ENCODE data around the gene CDC16. TPM values are rescaled to one million over a fixed set of nuclear protein-coding genes. Genes with fewer than 3 reads are reported as not detected.

The CDC16 gene
- total RNA-seq, 4 donors from 2014 or later, result 50.1 to 149 (median 69.7) TPM

GRCh38 chr13:114272977-114273376 is 38.3 kb downstream of the CDC16 start:
- TF ChIP-seq CTCF (IDR thresholded peaks at IDR 0.05) (no peak), POLR2A (IDR thresholded peaks at IDR 0.05) (no peak)
- H3K9me3 ChIP-seq, result no peaks in the 10 kb centered on the region
- H3K4me3 ChIP-seq, result no peak overlapping the region
- H3K36me3 ChIP-seq, result peaks cover 0 to 52% (median 0%) of the 10 kb centered on the region in 3 donors
- H3K27me3 ChIP-seq, result no peaks in the 10 kb centered on the region
- no peak for DNase-seq
- no peaks in the 10 kb centered on the region for H3K4me1 ChIP-seq
- no peak overlapping the region for H3K27ac ChIP-seq

GRCh38 chr13:114275304-114275703 is 40.6 kb downstream of the CDC16 start:
- Histone ChIP-seq H3K27ac (no peak overlapping the region), H3K4me3 (no peak overlapping the region), H3K27me3 (no peaks in the 10 kb centered on the region), H3K4me1 (peaks cover 0 to 1% (median 0%) of the 10 kb centered on the region in 4 donors), H3K36me3 (peaks cover 0 to 35% (median 0%) of the 10 kb centered on the region in 3 donors), H3K9me3 (no peaks in the 10 kb centered on the region)
- no peak for DNase-seq
- no peak for TF ChIP-seq POLR2A (IDR thresholded peaks at IDR 0.05)
- TF ChIP-seq CTCF (IDR thresholded peaks at IDR 0.05), result no peak

GRCh38 chr13:114279146-114279545 is 44.4 kb downstream of the CDC16 start:
- TF ChIP-seq POLR2A (IDR thresholded peaks at IDR 0.05) (no peak), CTCF (IDR thresholded peaks at IDR 0.05) (no peak)
- Histone ChIP-seq H3K4me3 (no peak overlapping the region), H3K36me3 (peaks cover 0 to 13% (median 0%) of the 10 kb centered on the region in 3 donors), H3K27me3 (no peaks in the 10 kb centered on the region), H3K27ac (no peak overlapping the region), H3K4me1 (peaks cover 0 to 24% (median 4%) of the 10 kb centered on the region in 4 donors), H3K9me3 (no peaks in the 10 kb centered on the region)
- DNase-seq, result no peak

- Histone ChIP-seq H3K4me1 (peaks cover 0 to 24% (median 4%) of the 10 kb centered on the region in 4 donors), H3K27ac (peak overlapping the region; percentile 8 to 99 (median 94)), H3K9me3 (no peaks in the 10 kb centered on the region), H3K36me3 (peaks cover 0 to 12% (median 0%) of the 10 kb centered on the region in 3 donors), H3K4me3 (no peak overlapping the region), H3K27me3 (no peaks in the 10 kb centered on the region)
- no peak for DNase-seq
- TF ChIP-seq CTCF (IDR thresholded peaks at IDR 0.05) (no peak), POLR2A (IDR thresholded peaks at IDR 0.05) (no peak)
Observed at GRCh38 chr13:114279758-114280355, 45.2 kb downstream of the CDC16 start.

GRCh38 chr13:114281351-114282040 is 46.8 kb downstream of the CDC16 start, which contains the start of gene UPF3A:
UPF3A (plus strand) TSS chr13:114281601; CDS start chr13:114281640, 39 bp downstream.
- peak; percentile 85 to 96 (median 95) for DNase-seq
- Histone ChIP-seq H3K36me3 (peaks cover 0 to 10% (median 0%) of the 10 kb centered on the region in 3 donors), H3K4me1 (peaks cover 0 to 24% (median 4%) of the 10 kb centered on the region in 4 donors), H3K27ac (peak within 1 kb of the TSS; percentile 91 to 99 (median 97)), H3K27me3 (no peaks in the 10 kb centered on the region), H3K4me3 (peak within 1 kb of the TSS; percentile 60 to 93 (median 69)), H3K9me3 (no peaks in the 10 kb centered on the region)
- TF ChIP-seq POLR2A (IDR thresholded peaks at IDR 0.05) (peak; percentile 73 to 83), CTCF (IDR thresholded peaks at IDR 0.05) (no peak)

Data from Peyer's patch (tissue), 4 donors.